GM21717 (cell line): Measurements from ENCODE around the gene PCDHB8.
"Not testable (repeated sequence)": the region's sequence is repeated elsewhere in the genome, so short reads cannot be mapped to it uniquely, and the experiment has no call there.

Experiments
- ATAC-seq: cut with Tn5 transposase; IDR thresholded peaks from one replicate; pipeline ENCODE4 v1.9.1; 2021; ENCODE audit warnings: mild to moderate bottlenecking, moderate library complexity; ENCODE audit not compliant: unreplicated experiment

Gene PCDHB8

DNA sequence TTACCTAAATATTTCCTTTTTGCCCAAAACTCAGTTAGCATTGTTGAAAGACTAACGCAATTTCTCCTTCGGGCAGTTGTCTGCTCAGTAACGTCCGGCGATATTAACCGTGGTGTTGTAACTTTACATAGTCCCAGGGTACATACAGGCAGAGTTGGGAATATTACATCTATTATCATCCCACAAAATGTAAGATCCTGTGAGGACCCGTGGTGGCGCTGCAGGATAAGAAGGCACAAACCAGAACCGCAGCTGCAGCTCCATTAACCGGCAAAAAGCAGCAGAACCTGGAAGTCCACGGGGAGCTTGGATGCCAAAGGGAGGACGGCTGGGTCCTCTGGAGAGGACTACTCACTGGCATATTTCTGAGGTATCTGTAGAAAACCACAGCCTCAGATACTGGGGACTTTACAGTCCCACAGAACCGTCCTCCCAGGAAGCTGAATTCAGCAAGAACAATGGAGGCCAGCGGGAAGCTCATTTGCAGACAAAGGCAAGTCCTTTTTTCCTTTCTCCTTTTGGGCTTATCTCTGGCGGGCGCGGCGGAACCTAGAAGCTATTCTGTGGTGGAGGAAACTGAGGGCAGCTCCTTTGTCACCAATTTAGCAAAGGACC, at the start of gene PCDHB8:
PCDHB8 (plus strand) TSS at position 214 of the 615 bp plus-strand sequence; CDS start at position 459, 245 bp downstream.
- ATAC-seq = not testable (repeated sequence)

DNA sequence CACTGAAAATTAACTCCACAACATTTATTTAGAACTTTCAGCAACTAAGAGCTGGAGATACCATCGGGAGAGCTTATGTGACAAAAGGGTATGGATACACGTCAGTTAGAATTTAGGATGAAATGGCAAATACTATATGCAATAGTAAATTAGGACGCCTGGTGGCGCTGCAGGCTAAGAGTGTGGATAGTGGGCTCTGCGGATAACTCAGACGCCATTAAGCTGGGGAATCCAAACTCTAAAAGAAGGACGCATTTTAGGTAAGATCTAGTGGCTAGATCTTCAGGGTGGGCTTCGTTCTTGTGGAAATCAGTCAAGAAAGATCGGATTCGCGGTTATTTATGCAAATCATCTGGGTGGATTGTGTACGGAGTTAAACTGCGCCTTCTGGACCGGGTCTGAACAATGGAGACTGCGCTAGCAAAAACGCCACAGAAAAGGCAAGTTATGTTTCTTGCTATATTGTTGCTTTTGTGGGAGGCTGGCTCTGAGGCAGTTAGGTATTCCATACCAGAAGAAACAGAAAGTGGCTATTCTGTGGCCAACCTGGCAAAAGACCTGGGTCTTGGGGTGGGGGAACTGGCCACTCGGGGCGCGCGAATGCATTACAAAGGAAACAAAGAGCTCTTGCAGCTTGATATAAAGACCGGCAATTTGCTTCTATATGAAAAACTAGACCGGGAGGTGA, 42.4 kb upstream of the PCDHB8 start, which contains the start of gene PCDHB5:
PCDHB5 (plus strand) TSS at position 177 of the 688 bp plus-strand sequence; CDS start at position 406, 229 bp downstream.
- no peak for ATAC-seq

DNA sequence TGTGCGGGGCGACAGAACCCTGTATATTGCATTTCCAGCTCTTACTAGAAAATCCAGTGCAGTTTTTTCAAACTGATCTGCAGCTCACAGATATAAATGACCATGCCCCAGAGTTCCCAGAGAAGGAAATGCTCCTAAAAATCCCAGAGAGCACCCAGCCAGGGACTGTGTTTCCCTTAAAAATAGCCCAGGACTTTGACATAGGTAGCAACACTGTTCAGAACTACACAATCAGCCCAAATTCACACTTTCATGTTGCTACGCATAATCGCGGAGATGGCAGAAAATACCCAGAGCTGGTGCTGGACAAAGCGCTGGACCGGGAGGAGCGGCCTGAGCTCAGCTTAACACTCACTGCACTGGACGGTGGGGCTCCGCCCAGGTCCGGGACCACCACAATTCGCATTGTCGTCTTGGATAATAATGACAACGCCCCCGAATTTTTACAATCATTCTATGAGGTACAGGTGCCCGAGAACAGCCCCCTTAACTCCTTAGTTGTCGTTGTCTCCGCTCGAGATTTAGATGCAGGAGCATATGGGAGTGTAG, 41.8 kb upstream of the PCDHB8 start:
- ATAC-seq = no peak

DNA sequence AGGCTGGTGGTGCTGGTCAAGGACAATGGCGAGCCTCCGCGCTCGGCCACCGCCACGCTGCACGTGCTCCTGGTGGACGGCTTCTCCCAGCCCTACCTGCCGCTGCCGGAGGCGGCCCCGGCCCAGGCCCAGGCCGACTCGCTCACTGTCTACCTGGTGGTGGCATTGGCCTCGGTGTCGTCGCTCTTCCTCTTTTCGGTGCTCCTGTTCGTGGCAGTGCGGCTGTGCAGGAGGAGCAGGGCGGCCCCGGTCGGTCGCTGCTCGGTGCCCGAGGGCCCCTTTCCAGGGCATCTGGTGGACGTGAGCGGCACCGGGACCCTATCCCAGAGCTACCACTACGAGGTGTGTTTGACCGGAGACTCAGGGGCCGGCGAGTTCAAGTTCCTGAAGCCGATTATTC, 40.2 kb upstream of the PCDHB8 start:
- ATAC-seq = not testable (repeated sequence)

DNA sequence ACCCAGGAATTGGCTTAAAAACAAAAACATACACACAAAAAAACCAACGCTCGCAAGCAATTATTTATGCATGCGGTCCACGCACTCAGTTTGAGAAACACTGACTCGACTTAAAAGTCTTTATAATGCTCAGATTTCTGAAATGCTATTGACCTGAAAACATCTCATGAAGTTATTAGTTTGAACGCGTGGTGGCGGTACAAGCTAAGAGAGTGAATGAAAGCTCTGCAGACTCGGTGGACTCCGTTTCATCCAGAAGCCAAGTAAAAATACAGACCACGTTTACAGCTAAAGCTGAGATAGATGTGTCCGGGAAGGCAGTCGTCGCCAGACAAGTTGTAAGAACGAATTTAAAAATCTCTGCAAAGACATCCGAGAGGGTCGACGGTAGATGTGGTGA, 27.8 kb upstream of the PCDHB8 start, which contains the start of gene PCDHB6:
PCDHB6 (plus strand) TSS at position 246 of the 400 bp plus-strand sequence. CDS start 201 bp downstream, outside the sequence.
- ATAC-seq = no peak

DNA sequence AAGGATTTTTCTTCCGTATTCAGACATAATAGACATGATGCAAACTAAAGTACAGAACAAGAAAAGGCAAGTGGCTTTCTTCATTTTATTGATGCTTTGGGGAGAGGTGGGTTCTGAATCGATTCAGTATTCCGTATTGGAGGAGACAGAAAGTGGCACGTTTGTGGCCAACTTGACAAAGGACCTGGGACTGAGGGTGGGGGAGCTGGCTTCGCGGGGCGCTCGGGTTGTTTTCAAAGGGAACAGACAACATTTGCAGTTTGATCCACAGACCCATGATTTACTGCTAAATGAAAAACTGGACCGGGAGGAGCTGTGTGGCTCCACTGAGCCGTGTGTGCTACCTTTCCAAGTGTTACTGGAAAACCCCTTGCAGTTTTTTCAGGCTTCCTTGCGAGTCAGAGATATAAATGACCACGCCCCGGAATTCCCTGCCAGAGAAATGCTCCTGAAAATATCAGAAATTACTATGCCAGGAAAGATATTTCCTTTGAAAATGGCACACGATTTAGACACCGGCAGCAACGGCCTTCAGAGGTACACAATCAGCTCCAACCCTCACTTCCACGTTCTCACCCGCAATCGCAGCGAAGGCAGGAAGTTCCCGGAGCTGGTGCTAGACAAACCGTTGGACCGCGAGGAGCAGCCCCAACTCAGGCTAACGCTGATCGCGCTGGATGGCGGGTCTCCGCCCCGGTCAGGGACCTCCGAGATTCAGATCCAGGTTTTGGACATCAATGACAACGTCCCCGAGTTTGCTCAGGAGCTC, 27.2 kb upstream of the PCDHB8 start:
- no peak for ATAC-seq

DNA sequence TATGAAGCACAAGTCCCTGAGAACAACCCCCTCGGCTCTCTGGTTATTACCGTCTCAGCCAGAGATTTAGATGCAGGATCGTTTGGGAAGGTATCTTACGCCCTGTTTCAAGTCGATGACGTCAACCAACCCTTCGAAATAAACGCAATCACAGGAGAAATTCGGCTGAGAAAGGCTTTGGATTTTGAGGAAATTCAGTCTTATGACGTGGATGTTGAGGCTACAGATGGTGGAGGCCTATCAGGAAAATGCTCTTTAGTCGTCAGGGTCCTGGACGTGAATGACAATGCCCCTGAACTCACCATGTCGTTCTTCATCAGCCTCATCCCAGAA, 26.6 kb upstream of the PCDHB8 start:
- no peak for ATAC-seq

DNA sequence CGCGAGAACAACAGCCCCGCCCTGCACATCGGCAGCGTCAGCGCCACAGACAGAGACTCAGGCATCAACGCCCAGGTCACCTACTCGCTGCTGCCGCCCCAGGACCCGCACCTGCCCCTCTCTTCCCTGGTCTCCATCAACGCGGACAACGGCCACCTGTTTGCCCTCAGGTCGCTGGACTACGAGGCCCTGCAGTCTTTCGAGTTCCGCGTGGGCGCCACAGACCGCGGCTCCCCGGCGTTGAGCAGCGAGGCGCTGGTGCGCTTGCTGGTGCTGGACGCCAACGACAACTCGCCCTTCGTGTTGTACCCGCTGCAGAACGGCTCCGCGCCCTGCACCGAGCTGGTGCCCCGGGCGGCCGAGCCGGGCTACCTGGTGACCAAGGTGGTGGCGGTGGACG, 26.0 kb upstream of the PCDHB8 start:
- ATAC-seq = not testable (repeated sequence)

DNA sequence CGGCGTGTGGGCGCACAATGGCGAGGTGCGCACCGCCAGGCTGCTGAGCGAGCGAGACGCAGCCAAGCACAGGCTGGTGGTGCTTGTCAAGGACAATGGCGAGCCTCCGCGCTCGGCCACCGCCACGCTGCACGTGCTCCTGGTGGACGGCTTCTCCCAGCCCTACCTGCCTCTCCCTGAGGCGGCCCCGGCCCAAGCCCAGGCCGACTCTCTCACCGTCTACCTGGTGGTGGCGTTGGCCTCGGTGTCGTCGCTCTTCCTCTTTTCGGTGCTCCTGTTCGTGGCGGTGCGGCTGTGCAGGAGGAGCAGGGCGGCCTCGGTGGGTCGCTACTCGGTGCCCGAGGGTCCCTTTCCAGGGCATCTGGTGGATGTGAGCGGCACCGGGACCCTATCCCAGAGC, 25.5 kb upstream of the PCDHB8 start:
- not testable (repeated sequence) for ATAC-seq

DNA sequence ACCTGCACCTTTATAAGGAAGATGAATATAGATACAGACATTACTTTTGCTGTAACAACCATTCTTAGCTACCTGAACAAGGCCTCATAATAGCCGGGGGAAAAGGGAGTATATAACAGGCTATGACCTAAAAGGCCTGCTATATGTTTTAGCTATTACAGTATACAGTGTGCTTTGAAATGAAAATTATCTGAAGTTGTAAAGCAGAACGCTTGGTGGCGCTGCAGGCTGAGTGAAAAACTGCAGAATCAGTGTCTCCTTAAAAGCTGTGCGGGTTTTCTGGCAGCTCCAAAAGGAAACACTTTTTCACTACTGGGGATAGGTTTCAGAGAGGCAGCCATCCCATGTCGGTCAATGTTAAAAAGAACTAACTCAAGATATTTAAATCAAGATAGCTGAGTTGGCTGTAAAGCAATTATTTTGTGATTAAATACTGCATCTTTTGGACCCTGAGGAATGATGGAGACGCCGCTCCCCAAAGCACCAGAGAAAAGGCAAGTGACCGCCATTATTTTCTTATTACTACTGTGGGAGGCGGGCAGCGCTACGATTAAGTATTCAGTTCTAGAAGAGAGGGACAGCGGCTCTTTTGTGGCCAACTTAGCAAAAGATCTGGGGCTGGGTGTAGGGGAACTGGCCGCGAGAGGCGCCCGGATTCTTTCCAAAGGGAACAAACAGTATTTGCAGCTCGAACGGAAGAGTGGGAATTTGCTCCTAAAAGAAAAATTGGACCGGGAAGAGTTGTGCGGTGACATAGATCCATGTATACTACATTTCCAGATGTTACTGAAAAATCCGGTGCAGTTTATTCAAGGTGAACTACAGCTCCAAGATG, 21.8 kb upstream of the PCDHB8 start:
- ATAC-seq = no peak

DNA sequence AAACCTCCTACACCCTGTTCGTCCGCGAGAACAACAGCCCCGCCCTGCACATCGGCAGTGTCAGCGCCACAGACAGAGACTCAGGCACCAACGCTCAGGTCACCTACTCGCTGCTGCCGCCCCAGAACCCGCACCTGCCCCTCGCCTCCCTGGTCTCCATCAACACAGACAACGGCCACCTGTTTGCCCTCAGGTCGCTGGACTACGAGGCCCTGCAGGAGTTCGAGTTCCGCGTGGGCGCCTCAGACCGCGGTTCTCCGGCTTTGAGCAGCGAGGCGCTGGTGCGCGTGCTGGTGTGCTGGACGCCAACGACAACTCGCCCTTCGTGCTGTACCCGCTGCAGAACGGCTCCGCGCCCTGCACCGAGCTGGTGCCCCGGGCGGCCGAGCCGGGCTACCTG, 20.2 kb upstream of the PCDHB8 start:
- ATAC-seq = not testable (repeated sequence)

DNA sequence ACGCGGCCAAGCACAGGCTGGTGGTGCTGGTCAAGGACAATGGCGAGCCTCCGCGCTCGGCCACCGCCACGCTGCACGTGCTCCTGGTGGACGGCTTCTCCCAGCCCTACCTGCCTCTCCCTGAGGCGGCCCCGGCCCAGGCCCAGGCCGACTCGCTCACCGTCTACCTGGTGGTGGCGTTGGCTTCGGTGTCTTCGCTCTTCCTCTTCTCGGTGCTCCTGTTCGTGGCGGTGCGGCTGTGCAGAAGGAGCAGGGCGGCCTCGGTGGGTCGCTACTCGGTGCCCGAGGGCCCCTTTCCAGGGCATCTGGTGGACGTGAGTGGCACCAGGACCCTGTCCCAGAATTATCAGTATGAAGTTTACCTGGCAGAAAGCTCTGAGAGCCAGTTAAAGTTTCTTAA, 19.7 kb upstream of the PCDHB8 start:
- ATAC-seq = not testable (repeated sequence)

DNA sequence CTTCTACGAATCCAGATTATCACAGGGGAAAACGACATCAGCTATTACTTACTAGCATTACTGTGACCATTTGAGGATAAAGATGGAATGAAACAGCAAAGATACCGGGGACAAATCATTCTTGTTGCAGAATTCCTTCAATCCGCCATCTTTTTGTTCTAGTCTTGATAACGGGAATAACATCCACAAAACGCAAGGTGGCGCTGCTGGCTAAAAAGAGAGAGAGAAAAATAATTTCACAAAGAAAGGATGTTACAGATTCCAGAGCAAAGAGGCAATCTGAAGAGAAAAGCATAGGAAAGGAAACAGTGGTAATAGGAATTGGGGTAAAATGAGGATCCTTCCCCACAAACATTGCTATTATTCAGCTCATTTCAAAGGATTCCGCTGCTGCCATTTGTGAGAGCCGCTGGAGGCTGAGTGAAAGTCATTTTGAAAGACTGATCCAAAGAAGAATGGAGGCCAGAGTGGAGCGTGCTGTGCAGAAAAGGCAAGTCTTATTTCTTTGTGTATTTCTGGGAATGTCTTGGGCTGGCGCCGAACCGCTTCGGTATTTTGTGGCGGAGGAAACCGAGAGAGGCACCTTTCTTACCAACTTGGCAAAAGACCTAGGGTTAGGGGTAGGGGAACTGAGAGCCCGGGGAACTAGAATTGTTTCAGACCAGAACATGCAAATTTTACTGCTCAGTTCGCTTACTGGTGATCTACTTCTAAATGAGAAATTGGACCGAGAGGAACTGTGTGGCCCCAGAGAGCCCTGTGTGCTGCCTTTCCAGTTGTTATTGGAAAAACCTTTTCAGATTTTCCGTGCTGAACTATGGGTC, 5.0 kb upstream of the PCDHB8 start, which contains the start of gene PCDHB7:
PCDHB7 (plus strand) TSS at position 264 of the 824 bp plus-strand sequence; CDS start at position 456, 192 bp downstream.
- no peak for ATAC-seq

DNA sequence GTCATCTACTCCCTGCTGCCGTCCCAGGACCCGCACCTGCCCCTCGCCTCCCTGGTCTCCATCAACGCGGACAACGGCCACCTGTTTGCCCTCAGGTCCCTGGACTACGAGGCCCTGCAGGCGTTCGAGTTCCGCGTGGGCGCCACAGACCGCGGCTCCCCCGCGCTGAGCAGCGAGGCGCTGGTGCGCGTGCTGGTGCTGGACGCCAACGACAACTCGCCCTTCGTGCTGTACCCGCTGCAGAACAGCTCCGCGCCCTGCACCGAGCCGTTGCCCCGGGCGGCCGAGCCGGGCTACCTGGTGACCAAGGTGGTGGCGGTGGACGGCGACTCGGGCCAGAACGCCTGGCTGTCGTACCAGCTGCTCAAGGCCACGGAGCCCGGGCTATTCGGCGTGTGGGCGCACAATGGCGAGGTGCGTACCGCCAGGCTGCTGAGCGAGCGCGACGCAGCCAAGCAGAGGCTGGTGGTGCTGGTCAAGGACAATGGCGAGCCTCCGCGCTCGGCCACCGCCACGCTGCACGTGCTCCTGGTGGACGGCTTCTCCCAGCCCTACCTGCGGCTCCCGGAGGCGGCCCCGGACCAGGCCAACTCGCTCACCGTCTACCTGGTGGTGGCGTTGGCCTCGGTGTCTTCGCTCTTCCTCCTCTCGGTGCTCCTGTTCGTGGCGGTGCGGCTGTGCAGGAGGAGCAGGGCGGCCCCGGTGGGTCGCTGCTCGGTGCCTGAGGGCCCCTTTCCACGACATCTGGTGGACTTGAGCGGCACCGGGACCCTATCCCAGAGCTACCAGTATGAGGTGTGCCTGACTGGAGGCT, 3.1 kb upstream of the PCDHB8 start:
- ATAC-seq = not testable (repeated sequence)

DNA sequence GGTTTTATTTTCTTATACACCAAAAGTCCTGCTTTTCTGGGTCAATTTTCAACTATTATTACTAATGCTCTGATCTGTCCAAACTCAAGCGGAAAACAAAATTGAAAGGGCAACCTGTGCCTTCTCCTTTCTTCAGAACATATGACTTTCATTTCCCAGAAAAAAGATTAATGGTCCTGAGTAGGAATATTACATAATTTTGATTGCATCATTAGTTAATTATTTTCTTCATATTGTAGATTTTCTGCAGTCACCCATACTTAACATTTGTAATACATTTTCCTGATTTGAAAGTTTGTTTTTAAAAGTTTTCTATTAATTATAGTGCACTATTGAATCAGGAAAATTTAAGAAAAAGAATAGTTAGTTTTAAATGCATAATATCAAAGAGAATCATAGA, 1.7 kb upstream of the PCDHB8 start:
- ATAC-seq = no peak

DNA sequence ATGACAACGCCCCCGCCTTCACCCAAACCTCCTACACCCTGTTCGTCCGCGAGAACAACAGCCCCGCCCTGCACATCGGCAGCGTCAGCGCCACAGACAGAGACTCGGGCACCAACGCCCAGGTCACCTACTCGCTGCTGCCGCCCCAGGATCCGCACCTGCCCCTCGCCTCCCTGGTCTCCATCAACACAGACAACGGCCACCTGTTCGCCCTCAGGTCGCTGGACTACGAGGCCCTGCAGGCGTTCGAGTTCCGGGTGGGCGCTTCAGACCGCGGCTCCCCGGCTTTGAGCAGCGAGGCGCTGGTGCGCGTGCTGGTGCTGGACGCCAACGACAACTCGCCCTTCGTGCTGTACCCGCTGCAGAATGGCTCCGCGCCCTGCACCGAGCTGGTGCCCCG, 1.8 kb downstream of the PCDHB8 start:
- not testable (repeated sequence) for ATAC-seq

DNA sequence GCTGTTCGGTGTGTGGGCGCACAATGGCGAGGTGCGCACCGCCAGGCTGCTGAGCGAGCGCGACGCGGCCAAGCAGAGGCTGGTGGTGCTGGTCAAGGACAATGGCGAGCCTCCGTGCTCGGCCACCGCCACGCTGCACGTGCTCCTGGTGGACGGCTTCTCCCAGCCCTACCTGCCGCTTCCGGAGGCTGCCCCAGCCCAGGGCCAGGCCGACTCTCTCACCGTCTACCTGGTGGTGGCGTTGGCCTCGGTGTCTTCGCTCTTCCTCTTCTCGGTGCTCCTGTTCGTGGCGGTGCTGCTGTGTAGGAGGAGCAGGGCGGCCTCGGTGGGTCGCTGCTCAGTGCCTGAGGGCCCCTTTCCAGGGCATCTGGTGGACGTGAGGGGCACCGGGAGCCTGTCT, 2.3 kb downstream of the PCDHB8 start:
- ATAC-seq = not testable (repeated sequence)

DNA sequence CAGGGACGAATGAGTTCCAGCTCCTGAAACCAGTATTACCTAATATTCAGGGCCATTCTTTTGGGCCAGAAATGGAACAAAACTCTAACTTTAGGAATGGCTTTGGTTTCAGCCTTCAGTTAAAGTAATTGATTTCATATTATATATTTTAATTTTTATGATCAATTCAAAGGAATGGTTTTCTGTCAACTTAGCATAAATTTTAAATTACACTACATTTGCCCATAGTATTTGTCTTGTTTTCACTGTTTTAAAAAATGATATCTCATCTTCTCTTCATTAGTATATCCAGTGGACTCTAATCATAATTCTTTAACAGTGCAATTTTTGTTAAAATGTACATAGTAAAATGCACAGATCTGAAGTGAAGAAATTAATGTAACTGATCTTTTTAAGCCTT, 2.7 kb downstream of the PCDHB8 start:
- no peak for ATAC-seq

DNA sequence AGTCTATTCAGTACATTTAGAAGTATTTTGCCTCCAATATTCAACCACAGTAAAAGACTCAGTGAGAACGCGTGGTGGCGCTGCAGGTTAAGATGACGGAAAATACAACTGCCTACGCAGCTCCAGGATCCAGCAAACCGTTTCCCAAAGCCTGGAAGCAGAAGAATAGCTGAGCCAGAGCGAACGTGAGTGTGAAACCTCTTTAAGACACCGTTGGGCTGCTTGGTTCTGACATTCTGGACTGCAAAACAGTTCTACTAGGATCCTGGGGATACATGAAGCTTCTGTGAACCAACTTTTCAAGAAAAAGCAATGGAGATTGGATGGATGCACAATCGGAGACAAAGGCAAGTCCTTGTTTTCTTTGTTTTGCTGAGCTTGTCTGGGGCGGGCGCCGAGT, 4.7 kb downstream of the PCDHB8 start, which contains the start of gene PCDHB16:
PCDHB16 (plus strand) TSS at position 140 of the 400 bp plus-strand sequence; CDS start at position 313, 173 bp downstream.
- ATAC-seq = no peak
